ENCODE data around the gene DIPK1B. TPM values are rescaled to one million over a fixed set of nuclear protein-coding genes. Genes with fewer than 3 reads are reported as not detected.

The DIPK1B gene
- total RNA-seq, 1 donor from 2014 or later, result 2.2 TPM

DNA sequence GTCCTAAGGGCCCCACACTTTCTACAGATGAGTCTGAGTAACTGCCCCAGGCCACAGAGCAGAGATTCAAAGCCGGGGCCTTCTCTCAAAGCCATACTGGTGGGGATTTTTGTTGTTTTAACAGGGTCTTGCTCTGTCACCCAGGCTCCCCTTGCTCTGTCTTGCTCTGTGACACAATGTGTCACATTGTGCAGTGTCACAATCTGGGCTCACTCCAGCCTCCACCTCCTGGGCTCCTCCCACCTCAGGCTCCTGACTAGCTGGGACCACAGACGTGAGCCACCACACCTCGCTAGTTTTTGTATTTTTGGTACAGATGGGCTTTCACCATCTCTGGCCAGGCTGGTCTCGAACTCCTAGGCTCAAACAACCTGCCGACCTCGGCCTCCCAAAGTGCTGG is 33.7 kb upstream of the DIPK1B start:
- no peaks in the 10 kb centered on the region for H3K9me3 Mint-ChIP-seq
- intact Hi-C loops (cut with micrococcal nuclease), result no loop called here
- no peaks in the 10 kb centered on the region for H3K27me3 Mint-ChIP-seq
- CTCF ChIA-PET, result no interaction called here
- ATAC-seq (ENCODE audit: low read depth) (no peak), DNase-seq (no peak)
- no peak overlapping the region for H3K4me3 Mint-ChIP-seq
- H3K27ac Mint-ChIP-seq, result no peak overlapping the region
- POLR2A ChIA-PET, result no interaction called here
- peaks cover 15% of the 10 kb centered on the region for H3K36me3 Mint-ChIP-seq (ENCODE audit: low read depth)
- peaks cover 2% of the 10 kb centered on the region for H3K4me1 Mint-ChIP-seq
- TF ChIP-seq, protein P1, sequence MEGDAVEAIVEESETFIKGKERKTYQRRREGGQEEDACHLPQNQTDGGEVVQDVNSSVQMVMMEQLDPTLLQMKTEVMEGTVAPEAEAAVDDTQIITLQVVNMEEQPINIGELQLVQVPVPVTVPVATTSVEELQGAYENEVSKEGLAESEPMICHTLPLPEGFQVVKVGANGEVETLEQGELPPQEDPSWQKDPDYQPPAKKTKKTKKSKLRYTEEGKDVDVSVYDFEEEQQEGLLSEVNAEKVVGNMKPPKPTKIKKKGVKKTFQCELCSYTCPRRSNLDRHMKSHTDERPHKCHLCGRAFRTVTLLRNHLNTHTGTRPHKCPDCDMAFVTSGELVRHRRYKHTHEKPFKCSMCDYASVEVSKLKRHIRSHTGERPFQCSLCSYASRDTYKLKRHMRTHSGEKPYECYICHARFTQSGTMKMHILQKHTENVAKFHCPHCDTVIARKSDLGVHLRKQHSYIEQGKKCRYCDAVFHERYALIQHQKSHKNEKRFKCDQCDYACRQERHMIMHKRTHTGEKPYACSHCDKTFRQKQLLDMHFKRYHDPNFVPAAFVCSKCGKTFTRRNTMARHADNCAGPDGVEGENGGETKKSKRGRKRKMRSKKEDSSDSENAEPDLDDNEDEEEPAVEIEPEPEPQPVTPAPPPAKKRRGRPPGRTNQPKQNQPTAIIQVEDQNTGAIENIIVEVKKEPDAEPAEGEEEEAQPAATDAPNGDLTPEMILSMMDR (IDR thresholded peaks at IDR 0.05), result no peak

DNA sequence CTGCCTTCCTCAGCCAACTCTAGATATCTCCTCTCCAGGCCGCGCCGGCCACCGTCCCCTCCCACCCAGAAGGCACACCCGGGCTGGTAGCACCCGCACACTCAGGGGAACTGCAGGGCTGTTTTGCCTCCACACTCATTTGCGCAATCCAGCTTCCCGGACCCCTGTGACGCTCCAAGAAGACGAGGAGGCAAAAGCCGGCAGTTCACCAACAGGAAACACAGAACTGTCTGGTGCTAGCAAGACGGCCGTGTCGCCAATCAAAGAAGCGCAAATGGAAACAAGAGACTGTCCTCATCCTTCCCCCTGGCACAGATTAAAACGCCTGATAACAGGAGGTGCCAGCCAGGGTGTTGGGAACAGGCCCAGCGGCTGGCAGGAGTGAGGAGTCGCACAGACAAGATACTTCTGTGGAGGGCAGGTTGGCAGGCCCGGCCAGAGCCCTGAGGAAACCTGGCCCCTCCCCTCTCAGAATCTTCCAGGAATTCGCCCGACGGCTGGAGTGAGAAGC is 32.9 kb upstream of the DIPK1B start:
- ATAC-seq (ENCODE audit: low read depth) (no peak), DNase-seq (no peak)
- ChIA-PET CTCF (interaction anchor here (1.2 kb wide), 1 partner anchor 48 kb away, joined by 4 read pairs; no protein-coding TSS in a partner anchor), POLR2A (no interaction called here)
- H3K27me3 Mint-ChIP-seq, result no peaks in the 10 kb centered on the region
- peaks cover 2% of the 10 kb centered on the region for H3K4me1 Mint-ChIP-seq
- peaks cover 8% of the 10 kb centered on the region for H3K36me3 Mint-ChIP-seq (ENCODE audit: low read depth)
- no peak overlapping the region for H3K27ac Mint-ChIP-seq
- no peak overlapping the region for H3K4me3 Mint-ChIP-seq
- TF ChIP-seq, protein P1 (IDR thresholded peaks at IDR 0.05), result no peak
- no peaks in the 10 kb centered on the region for H3K9me3 Mint-ChIP-seq
- intact Hi-C loops (cut with micrococcal nuclease), result no loop called here

DNA sequence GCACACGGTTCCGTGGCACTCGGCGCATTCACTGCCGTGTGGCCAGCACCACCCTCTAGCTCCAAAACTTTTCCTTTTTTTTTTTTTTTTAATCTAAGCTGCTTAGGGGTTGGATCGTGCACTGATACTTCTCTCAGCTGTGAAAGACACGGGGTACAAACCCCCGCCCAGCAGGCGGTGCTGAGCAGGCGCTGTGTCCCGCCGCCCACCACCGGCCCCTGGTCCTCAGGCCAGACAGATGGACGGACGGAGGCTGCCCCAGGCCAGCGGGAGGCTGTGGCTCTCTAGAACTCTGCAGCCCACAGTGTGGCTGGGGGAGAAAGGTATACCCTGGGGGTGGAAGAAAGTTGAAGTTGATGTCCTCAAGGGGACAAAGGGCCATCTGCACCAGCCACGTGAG is 31.3 kb upstream of the DIPK1B start:
- H3K4me1 Mint-ChIP-seq, result peaks cover 5% of the 10 kb centered on the region
- CTCF ChIA-PET, result no interaction called here
- H3K9me3 Mint-ChIP-seq, result no peaks in the 10 kb centered on the region
- H3K36me3 Mint-ChIP-seq (ENCODE audit: low read depth), result peaks cover 4% of the 10 kb centered on the region
- TF ChIP-seq, protein P1 (IDR thresholded peaks at IDR 0.05), result no peak
- no peaks in the 10 kb centered on the region for H3K27me3 Mint-ChIP-seq
- POLR2A ChIA-PET, result interaction anchor here (0.6 kb wide), 1 partner anchor 20 kb away, joined by 4 read pairs; no protein-coding TSS in a partner anchor
- no peak overlapping the region for H3K4me3 Mint-ChIP-seq
- DNase-seq, result no peak
- H3K27ac Mint-ChIP-seq, result no peak overlapping the region
- ATAC-seq (ENCODE audit: low read depth), result no peak
- intact Hi-C loops (cut with micrococcal nuclease), result no loop called here

DNA sequence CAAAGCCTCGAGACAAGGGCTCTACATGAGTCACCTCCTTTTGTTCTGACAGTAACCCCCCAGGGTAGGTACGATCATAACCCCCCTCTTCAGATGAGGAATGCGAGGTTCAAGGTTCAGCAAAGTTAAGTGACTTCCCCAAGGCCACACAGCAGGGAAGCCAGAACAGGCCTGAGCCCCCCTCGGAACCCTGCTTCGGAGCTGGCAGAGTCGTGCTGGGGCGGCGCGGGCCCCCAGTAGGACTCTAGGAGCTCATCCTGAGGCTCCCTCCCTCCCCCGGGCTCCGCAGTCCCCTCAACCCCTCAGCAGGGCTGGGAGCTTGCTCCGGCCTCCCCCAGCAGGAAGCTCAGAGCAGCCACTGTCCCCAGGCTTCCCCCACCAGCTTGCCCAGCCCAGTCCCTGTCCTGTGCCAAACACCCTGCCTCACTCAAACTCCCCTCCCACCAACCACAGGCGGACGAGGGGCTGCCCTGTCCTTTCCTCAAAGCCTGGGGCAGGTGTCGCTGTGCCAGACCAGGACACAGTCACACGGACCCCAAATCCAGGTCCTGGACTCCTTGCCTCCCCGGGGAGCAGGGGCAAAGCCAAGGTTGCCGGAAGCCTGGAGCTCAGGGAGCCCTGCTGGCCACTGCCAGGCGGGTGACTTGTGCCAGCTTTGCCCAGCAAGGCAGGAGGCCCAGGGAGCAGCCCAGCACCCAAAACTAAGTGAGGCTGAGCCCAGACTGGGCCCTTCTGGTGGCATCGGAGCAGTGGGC is 30.2 kb upstream of the DIPK1B start:
- intact Hi-C loops (cut with micrococcal nuclease), result no loop called here
- no peak for ATAC-seq (ENCODE audit: low read depth)
- POLR2A ChIA-PET, result no interaction called here
- Mint-ChIP-seq H3K27ac (no peak overlapping the region), H3K36me3 (ENCODE audit: low read depth) (peaks cover under 1% of the 10 kb centered on the region), H3K4me1 (peaks cover 9% of the 10 kb centered on the region), H3K27me3 (no peaks in the 10 kb centered on the region), H3K9me3 (no peaks in the 10 kb centered on the region), H3K4me3 (no peak overlapping the region)
- no peak for DNase-seq
- TF ChIP-seq, protein P1 (IDR thresholded peaks at IDR 0.05), result no peak
- CTCF ChIA-PET, result no interaction called here

DNA sequence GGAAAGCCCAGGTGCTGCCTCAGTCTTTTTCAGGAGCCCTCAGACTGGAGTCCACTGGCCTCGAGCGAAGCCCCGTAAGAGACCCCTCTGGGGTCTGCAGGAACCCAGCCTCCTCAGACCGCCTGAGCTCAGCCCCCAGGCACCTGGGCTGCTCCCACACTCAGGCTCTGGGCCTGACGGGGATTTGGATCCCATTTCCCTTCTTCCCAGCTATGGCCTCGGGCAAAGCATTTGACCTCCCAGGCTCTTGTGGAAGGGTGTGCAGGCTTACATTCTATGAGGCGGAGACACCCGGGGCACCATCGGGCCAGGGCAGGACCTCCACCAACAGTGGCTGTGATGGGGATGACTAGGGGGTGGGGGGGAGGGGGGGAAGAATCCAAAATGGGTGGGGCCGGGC is 29.7 kb upstream of the DIPK1B start:
- Mint-ChIP-seq H3K4me3 (no peak overlapping the region), H3K27ac (no peak overlapping the region), H3K9me3 (no peaks in the 10 kb centered on the region), H3K27me3 (no peaks in the 10 kb centered on the region), H3K36me3 (ENCODE audit: low read depth) (no peaks in the 10 kb centered on the region), H3K4me1 (peaks cover 9% of the 10 kb centered on the region)
- CTCF ChIA-PET, result no interaction called here
- no peak for ATAC-seq (ENCODE audit: low read depth)
- intact Hi-C loops (cut with micrococcal nuclease), result no loop called here
- TF ChIP-seq, protein P1 (IDR thresholded peaks at IDR 0.05), result no peak
- POLR2A ChIA-PET, result interaction anchor here (0.5 kb wide), 1 partner anchor 193 kb away, joined by 8 read pairs; no protein-coding TSS in a partner anchor
- no peak for DNase-seq
